ENCODE data around the gene SLC6A6. TPM values are rescaled to one million over a fixed set of nuclear protein-coding genes. Genes with fewer than 3 reads are reported as not detected.
A peak's percentile ranks its signal among the peaks of the same experiment; 100 is the strongest.

Gene SLC6A6
- total RNA-seq, 2 donors from 2014 or later, result 24.4 to 180 TPM

DNA sequence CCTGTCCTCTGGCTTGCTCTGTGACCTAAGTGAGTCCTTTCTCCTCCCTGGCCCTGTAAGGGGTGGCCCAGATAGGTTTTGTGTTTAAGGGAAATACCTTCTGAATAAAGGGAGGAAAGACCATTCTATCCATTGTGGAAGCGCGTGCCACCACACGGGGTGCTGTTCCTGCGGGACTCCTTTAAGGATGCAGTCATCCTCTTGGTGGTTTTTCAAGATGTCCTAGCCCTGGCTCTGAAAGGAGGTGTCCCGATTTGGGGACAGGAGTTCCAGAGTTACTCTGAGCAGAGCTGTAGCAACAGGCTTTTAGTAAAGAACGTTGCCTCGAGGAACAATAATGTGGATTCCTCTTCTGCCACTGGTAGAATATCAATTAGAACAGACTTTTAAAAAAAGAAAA lies 9.6 kb downstream of the SLC6A6 start:
- intact Hi-C loops (cut with DNase I), result no loop called here
- ATAC-seq (no peak), DNase-seq (no peak)

DNA sequence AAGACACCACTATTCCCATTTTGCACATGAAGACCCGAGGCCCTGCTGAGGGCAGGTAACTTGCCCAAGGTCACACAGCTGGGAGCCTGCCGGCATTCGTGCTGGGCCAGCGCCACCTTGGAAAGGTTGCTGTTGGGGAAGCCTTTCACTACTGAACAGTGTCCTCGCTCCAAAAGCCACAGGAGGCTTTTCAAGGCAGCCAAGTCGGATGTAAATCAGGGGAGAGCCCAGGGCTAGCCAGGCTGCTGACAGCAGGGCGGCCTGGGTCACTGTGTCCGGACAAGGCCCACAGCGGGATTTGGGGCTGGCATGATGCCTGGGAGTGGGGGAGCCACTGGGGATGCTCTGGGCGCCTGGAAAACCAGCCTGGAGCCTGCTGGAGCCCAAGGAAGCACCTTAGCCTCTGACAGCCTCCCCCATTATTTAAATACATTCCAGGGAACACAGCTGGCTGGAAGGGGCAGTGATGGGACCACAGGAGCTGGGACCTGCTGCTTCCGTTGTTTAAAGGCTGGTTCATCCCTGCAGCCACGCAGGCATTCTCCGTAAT lies 10.5 kb downstream of the SLC6A6 start:
- peak in 1 of 2 donors; percentile 58 for ATAC-seq
- intact Hi-C loops (cut with DNase I), result no loop called here
- no peak for DNase-seq

DNA sequence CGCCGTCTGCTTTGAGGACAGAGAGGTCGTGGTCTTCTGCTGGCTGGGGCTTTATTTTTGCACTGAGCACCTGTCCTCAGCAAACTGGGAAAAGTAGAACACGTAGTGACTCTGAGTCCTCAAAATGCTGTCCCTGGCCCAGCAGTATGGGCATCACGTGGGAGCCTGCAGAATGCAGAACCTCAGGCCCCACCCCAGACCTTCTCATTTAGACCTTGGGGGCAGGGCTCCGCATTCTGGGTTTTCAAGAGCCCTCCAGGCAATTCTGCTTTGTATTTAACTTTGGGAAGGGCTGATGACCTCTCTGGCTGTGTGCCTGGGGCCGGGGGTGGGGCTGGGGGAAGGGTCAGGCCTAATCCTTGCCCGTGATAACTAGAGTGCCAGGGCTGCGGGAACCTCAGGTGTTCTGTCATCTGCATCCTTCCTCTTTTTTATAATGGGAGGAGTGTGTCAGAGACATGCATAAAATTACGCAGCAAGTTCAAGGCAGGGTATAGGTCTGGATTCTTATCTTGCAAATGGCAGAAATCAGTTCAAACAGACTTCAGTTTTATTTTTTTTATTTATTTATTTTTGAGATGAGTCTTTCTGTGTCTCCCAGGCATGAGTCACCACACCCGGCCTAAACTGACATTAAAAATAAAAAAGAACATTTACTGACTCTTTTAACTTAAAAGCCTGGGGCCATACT lies 11.1 kb downstream of the SLC6A6 start:
- ATAC-seq (no peak), DNase-seq (no peak)
- intact Hi-C loops (cut with DNase I), result no loop called here

DNA sequence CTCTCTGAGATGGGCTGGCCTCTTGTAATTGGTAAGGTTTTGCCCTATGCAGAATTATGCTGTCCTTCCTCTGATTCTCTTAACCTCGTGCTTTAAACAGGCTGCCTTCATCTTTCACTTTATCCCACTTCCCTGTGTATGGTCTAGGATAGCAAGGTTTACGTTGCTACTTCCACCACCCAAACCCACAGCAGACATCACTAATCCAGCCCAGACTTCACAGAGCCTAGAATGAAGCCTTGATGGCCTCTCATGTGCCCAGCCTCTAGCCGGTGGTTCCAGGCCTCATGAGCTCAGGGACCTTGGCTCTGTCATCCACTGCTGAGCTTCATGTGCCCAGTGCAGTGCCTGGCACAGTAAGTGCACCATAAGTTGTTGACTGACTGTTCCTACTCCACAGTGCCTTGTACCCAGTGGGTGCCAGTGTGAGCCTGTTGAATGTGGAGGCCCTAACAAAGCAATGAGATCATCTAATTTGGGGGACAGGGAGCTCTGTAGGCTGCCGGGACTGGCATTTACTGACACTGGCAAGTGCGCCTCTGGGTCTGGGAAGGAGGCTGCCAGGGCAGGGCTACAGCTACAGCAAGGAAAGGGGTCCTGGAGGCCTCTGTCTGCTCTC lies 12.5 kb downstream of the SLC6A6 start:
- intact Hi-C loops (cut with DNase I), result no loop called here
- no peak for DNase-seq
- no peak for ATAC-seq

DNA sequence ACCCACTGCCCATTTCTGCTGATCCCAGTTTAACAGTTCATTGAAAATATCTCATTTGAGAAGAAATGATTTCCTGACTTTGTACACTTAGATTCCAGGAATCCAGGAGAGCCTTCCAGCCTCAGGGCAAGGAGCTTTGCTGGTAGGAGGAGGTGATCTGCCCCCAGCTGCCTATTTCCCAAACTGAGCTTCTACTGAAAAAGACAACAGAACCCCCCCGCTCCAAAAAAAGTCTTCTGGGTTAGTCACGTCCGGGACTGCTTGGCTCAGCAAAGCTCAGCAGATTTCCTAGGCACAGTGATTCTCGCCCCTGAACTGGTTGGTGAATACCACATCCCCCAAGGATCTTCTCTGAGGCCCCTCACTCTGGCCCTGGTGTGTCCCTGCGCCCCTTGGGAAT lies 13.1 kb downstream of the SLC6A6 start:
- intact Hi-C loops (cut with DNase I), result no loop called here
- DNase-seq (no peak), ATAC-seq (no peak)

DNA sequence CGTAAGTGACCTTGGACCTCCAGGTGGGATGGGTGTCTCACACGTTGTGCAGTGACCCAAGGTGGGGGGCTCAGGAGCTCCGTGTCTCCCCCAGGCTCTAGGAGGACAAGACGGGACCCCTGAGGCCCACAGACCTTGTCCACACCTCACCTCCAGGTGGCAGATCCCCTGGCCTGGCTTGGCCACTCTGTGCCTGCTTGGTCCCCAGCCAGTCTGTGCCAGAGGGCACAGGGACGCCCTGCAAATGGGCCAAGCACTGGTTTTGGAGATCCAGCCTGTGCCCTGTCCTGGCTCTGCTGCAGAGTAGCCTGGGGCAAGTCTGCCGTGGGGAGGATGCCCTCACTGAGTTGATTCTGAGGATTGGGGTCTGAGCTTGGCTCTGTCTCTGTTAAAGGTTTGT lies 14.0 kb downstream of the SLC6A6 start:
- no peak for DNase-seq
- ATAC-seq, result peak in 1 of 2 donors; percentile 35
- intact Hi-C loops (cut with DNase I), result no loop called here

DNA sequence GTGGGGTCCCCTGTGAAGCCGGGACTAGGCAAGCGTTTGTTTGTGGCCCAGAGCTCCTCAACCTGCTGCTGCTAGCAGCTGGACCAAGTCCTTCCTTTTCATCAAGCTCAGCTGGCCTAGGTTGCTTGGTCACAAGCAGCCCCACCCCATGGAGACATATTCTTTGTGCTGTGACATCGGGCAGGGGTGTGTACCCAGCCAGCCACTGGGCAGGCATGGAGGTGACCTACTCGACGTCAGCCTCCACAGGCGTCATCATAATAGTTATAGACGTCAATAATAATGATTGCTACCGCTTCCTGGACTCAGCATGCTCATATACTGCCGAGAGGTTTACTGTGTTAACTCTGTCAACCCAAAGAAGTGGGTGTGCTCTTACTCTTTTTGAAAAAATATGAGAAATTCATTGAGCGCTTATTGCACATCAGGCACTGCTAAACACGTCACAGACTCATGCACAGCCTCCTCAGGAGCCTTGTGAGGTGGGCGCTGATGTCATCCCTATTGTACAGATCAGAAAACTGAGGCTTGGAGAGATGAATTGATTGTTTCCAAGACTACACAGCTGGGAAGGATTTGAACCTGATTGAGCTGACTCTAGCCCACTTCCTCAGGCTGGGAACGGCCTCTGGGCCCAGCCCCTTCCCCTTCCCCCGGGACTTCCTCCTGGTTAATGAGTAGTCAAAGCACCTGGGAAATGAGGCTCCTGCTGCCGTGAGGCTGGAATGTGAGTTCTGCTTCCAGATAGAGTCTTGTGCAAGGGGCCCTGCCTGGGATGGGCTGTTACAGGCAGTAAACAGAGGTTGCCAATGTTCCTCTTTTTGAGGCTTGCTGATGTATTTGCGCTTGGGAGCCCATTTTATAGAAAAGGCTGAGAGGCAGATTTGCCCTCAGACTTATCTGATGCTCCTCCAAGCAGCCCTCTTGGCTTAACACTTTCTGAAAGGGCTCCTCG lies 16.2 kb downstream of the SLC6A6 start:
- intact Hi-C loops (cut with DNase I), result no loop called here
- peak in 1 of 2 donors; percentile 37 for ATAC-seq

DNA sequence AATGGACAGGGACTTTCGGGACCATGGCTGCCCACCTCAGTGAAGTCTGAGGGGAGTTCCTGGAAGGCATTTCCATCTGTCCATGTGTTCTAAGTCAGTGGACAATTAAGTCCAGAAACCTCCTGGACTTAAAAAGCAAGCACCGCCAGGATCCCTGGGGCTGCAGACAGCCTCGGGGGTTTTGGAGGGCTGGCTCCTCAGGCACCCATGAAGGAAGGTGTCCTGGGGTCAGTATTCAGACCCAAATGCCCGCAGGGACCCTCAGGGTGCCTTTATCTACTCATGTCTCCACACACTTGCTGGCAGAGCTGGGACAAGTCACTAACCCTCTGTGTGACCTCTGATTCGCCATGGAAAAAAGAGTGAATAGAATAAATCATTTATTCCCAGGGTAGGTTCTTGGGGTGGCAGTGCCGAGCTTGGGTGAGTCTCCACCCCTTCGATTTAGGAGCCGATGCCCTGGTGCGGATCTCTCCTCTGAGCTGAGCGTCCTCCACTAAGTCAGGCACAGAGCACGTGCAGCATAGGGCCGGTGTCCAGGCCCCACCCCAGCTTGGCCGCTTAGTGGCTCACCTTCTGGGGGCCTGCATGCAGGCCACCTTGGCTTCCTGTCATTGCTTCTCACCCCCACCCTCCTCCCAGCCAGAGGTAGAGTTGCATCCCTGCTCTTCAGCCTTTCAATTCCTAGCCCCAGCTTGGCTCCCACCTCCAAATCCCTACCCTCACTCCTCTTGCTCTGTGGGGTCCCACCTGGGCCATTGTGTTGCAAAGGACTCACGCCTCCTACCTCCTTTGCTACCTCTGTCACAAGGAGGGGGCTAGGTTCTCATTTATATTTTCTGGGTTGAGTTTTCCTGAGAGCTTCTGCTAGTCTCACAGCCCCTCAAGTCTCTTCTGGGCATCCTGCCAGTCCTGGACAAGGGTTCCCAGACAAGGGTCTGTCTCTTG lies 19.9 kb downstream of the SLC6A6 start:
- ATAC-seq (no peak), DNase-seq (no peak)
- intact Hi-C loops (cut with DNase I), result no loop called here

More for the DNA sequence above, 16.2 kb downstream of the SLC6A6 start:
- no peak for DNase-seq

DNA sequence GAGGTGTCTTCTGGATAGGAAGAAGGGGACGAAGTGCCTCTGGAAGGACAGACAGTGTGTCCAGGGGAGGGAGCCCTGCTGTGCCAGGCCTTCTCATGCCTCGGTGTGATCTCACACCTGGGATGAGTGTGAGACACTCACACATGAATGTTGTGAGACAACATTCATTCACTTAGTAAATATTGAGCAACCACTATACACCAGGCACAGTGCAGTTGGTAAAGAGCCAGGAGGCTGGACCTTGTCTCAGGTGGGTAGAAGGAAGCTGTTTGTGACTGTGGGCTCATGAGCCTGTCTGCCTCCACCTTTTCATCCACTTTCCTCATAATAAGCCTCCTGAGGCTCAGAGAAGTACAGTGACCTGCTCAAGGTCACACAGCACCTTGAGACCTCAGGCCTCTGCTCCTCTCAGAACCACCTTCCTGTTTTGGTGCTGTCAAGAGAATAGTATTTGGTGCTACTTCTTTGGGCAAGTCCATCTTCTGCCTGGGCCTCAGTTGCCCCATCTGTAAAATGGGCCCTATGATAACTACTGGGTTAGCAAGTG lies 20.9 kb downstream of the SLC6A6 start:
- no peak for DNase-seq
- intact Hi-C loops (cut with DNase I), result no loop called here
- ATAC-seq, result no peak

DNA sequence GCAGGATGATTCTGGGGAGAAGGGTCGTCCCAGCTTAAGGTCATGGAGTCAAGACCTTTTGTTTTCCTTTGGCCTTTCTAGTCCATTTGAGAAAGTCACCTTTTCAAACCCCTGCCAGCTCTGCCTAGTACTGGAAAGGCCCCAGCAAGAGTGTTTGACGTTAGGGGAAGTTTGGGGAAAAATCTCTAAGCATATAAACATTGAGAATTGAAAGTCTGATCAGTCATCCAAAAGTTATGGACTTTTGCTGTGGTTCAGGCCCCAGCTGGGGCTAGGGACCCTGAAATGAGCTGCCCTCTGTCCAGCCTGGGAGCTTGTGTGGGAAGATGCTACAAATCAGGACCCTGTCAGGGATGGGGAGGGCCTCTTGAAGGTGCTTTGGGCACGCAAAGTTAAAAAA lies 21.6 kb downstream of the SLC6A6 start:
- no peak for ATAC-seq
- intact Hi-C loops (cut with DNase I), result no loop called here

DNA sequence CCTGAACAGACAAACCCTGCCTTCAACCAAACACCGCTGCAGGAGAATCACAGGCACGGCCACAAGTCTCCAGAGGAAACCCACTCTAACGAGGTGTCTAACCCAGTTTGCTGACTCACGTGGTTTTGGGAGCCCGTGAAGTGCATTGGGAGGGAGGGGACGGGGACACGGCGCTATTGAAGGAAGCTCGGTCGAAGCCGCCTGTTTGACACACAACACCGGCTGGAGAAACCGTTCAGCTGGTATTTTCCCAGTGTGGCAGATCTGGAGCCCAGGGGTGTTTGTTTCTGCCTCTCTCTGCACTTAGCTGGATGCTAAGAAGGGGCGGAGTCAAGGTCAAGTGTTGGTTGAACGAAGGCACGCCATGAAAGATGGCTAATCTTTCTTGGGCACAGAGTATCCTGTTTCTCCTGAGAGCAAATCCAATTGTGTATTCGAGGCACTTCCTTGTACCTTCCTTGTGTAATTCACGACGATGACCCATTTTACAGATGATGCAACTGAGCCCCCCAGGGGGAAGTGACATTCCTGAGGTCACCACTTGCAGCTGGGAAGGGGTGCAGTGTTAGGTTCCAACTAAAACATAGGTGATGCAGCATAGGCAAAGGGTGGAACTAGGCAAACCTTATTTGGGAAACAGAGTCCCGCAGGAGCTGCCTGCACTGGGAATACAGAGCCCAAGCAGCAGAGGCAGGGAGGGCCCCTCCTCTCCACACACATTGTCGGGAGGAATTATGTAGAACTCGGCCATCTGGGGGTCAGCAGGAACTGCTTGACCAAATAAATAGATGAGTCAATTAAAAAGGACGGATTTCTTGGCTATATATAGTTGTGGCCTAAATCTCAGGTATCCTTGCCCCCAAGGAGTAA lies 22.5 kb downstream of the SLC6A6 start:
- intact Hi-C loops (cut with DNase I), result no loop called here

More for the DNA sequence above, 21.6 kb downstream of the SLC6A6 start:
- DNase-seq, result no peak

DNA sequence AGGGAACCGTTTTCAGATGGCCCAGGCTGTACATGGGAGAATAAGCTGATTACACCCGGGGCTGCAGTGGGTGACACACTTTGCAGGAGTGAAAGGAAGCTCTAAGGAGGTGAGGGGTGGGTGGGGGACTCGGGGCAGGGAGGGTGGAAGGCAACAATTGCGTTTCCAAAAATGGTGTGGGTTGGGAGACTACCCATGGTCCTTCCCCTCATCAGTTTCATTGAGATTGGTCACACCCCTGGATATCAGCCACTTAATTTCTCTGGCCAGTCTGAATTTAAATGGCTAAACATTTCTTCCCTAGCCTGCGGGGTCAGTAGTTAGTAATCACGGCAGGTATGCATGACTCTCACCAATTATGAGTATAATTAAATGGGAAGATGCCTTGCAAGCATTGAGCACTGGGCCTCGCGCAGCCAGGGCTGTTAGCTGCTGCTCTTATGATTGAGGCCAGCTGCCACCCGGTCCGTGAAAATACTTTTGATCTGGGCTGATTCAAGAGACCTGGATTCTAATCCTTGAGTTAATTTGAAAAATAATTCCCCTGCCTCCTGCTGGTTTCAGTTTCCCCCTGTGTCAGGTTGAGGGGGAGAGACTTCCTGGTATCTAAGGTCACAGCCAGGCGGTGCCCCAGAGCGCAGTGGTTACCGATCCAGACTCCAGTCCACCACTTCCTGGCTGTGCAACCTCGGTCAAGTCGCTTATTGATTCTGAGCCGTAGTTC lies 23.3 kb downstream of the SLC6A6 start:
- ATAC-seq (no peak), DNase-seq (no peak)
- intact Hi-C loops (cut with DNase I), result no loop called here

More for the DNA sequence above, 22.5 kb downstream of the SLC6A6 start:
- no peak for DNase-seq
- ATAC-seq, result no peak

DNA sequence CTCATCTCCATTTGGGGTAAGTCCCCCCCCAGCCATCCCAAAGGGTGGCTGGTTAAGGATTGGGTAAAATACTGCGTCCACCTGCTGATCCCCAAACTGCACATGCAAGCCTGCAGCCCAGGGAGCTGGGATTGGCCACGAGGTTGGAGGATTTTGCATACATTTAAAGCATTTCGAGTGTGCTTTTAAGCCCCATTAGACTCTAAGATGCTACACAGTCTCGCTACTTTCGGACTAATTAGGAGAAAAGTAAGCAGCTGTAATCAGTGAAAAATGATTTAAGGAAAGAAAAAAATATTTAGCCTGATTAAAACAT lies 23.9 kb downstream of the SLC6A6 start:
- ATAC-seq, result no peak
- intact Hi-C loops (cut with DNase I), result no loop called here
- no peak for DNase-seq

DNA sequence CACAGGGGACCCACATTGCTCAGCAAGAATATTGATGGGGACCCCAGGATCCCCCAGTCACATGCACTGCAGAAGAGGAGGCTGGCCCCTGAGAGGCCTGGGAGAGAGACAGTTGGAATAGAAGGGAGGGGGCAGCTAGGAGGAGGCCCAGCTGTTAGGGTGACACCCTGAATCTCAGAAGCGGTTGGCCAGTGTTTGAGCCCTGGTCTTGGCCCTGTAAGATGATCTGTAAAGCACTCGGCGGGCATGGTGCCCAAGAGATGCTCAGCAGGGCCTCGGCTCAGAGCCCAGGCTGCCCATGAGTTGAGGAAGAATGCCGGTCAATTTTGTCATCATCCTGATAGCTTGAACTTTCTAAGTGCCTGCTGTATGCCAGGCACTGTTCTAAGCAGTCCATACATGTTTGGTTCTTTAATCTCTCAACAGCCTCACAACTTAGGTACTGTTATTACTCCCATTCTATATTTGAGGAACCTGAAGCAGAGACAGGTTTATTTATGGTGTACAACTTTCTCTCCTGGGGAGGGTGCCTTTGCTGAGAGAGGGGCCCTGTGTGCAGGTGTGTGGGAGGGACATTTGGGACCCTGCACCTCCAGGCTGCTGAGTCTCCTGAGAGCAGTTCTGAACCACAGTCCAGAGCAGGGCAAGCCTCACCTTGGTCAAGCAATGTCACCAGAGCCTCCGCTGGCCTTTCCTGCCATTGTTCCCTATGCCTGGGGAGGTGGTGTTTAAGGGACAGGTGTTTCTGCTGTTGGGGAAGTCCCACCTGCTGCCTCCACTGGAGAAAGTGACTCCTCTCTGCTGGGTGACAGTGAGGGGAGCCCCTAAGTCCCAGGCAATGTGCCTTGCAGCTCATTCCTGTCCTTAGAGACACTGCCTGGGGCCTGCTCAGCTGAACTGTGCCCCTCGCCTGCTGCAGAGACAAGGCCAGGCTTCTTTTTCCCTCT lies 26.0 kb downstream of the SLC6A6 start:
- DNase-seq (peak; percentile 68), ATAC-seq (peak; percentile 14 to 16)
- intact Hi-C loops (cut with DNase I), result no loop called here

DNA sequence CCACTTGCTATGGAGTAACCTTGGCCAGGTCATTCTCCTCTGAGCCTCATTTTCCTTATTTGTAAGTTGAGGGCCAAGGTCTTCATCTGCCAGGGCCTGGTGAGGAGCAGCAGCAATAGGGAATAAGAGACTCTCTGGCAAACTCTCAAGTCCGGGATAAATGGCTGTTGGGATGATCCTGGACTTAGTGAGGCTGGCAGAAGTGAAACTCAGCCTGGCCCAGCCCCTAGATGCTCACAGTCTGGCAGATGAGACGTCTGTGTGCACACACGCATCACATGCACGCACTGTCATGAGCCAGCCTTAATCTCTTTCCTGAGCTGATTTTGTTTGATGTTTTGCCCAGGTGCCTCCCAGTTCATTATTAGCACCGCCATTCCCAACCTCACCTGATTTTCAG lies 26.8 kb downstream of the SLC6A6 start:
- DNase-seq (no peak), ATAC-seq (peak in 1 of 2 donors; percentile 3)
- intact Hi-C loops (cut with DNase I), result no loop called here

DNA sequence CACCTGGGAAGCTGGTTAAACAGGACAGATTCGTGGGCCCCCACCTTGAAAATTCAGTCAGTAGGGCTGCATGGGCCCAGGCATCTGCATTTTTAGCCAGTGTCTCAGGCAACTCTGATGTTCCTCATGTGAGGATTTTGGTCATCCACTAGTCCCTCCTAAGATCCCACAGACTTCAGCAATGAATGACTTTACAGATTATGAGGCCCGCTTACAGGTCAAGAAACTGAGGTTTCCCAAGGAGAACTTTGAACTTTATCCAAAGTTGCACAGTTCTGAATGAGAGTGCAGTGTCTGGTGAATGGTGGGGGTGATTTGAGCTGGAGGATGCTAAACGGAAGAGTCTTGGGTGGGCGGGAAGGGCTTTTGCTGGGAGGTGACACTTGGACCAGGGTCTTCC lies 27.2 kb downstream of the SLC6A6 start:
- intact Hi-C loops (cut with DNase I), result no loop called here
- ATAC-seq (no peak), DNase-seq (no peak)
